Hepatocyte (in vitro differentiated cells): ENCODE measurements around the gene HECW1.

Source experiments
- CTCF ChIP-seq: fragments of 200-600 bp; sonication (generic); IDR thresholded peaks from 2 replicates; pipeline ENCODE4 v1.5.1; 2016; ENCODE audit warnings: antibody characterized with exemption, mild to moderate bottlenecking; ENCODE audit not compliant: poor library complexity
- EZH2phosphoT487 ChIP-seq: fragments of 200-600 bp; sonication (generic); IDR thresholded peaks from one replicate; pipeline ENCODE4 v1.6.1; 2018; ENCODE audit warnings: antibody characterized with exemption, mild to moderate bottlenecking, low read depth, moderate library complexity; ENCODE audit not compliant: unreplicated experiment, severe bottlenecking

- TF ChIP-seq EZH2phosphoT487 (no peak), CTCF (no peak)
Observed at GRCh38 chr7:43377196-43377960, 264.9 kb downstream of the HECW1 start.
